Stimulated activated CD8-positive, alpha-beta memory T cell treated with anti-CD3 and anti-CD28 coated beads, Interleukin-15, amount 100 ng/mL, for 1 hour (primary cell): Measurements from ENCODE around the gene CALR3.

Experiments
- DNase-seq: peaks from one replicate; pipeline ENCODE4 v3.0.0-alpha.2; 2020; ENCODE audit warnings: low read depth

CALR3 gene

DNA sequence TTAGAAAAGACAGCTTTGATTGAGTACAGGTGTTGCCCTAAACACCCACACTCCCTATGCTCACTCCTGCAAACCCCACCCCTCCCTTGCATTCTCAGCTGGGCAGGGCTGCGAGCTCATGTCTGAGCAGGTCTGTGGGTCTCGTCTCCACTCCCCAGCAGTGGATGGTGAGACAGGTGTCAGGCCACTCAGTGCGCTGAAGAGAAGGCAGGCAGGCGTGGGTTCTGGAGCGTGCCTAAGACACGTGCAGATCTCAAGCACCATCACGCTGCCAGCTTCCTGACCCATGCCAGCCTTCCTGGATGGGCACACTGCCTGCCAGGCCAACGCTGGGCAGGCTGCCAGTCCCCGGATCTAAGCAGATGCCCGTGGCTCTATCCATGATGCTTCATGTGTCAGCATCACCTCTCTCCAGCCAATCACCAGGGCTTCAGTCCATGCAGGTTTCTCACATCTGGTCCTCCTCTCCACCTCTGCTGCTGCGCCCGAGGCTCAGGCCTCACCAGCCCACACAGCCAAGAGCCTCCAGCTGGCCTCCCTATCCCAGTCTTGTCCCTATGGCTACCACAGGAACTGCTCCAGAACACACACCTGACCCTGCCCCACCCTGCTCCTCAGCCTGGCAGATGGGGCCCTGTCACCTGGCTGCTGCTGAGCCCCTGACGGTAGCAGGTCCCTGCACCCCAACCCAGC lies 66.8 kb downstream of the CALR3 start:
- no peak for DNase-seq
